Loucy (cell line): ENCODE measurements around the gene MAP7.

Experiments used
- H2AFZ ChIP-seq: fragments of 200-600 bp; sonication (generic); 2 replicates; pipeline ENCODE4 v1.6.0; 2016; ENCODE audit warnings: antibody characterized with exemption, mild to moderate bottlenecking, low read length, moderate library complexity
- H3F3A ChIP-seq: fragments of 200-600 bp; 2 replicates; pipeline ENCODE4 v1.6.0; 2016; ENCODE audit warnings: antibody characterized with exemption, low read depth, mild to moderate bottlenecking
- H3K27me3 ChIP-seq: fragments of 200-600 bp; sonication (generic); 2 replicates; pipeline ENCODE4 v1.6.1; 2014; ENCODE audit warnings: low read length, mild to moderate bottlenecking; ENCODE audit not compliant: insufficient read depth, poor library complexity, severe bottlenecking
- H3K36me3 ChIP-seq: fragments of 200-600 bp; sonication (generic); 2 replicates; pipeline ENCODE4 v1.6.1; 2016; ENCODE audit warnings: low read length; ENCODE audit not compliant: insufficient read depth
- H3K4me1 ChIP-seq: fragments of 200-600 bp; sonication (generic); 2 replicates; pipeline ENCODE4 v1.5.1; 2014; ENCODE audit warnings: low read length, mild to moderate bottlenecking; ENCODE audit not compliant: insufficient read depth, poor library complexity, severe bottlenecking
- H3K4me2 ChIP-seq: fragments of 200-600 bp; sonication (generic); 2 replicates; pipeline ENCODE4 v1.6.0; 2014; ENCODE audit warnings: antibody characterized with exemption, low read length, low read depth, mild to moderate bottlenecking; ENCODE audit not compliant: poor library complexity, severe bottlenecking
- H3K4me3 ChIP-seq: fragments of 200-600 bp; sonication (generic); 2 replicates; pipeline ENCODE4 v1.5.1; 2014; ENCODE audit warnings: low read length, mild to moderate bottlenecking, mixed read lengths; ENCODE audit not compliant: poor library complexity, severe bottlenecking
- H3K79me2 ChIP-seq: fragments of 200-600 bp; sonication (generic); 2 replicates; pipeline ENCODE4 v1.6.1; 2014; ENCODE audit warnings: low read length; ENCODE audit not compliant: insufficient read depth
- H3K9ac ChIP-seq: fragments of 200-600 bp; sonication (generic); 2 replicates; pipeline ENCODE4 v1.6.0; 2014; ENCODE audit warnings: mild to moderate bottlenecking, low read depth, low read length, moderate library complexity; ENCODE audit not compliant: poor library complexity, severe bottlenecking
- H3K9me2 ChIP-seq: fragments of 200-600 bp; sonication (generic); replicated peaks from 2 replicates; pipeline ENCODE4 v1.6.1; 2016; ENCODE audit warnings: low read depth, low read length, mixed read lengths
- H3K9me3 ChIP-seq: fragments of 200-600 bp; sonication (generic); 2 replicates; pipeline ENCODE4 v1.6.1; 2014; ENCODE audit warnings: mild to moderate bottlenecking, antibody characterized with exemption, low read length, low read depth; ENCODE audit not compliant: insufficient read depth
- H4K20me1 ChIP-seq: fragments of 200-600 bp; sonication (generic); 2 replicates; pipeline ENCODE4 v1.6.0; 2014; ENCODE audit warnings: antibody characterized with exemption, low read length, mild to moderate bottlenecking; ENCODE audit not compliant: insufficient read depth, poor library complexity, severe bottlenecking
- EZH2phosphoT487 ChIP-seq: fragments of 200-600 bp; IDR thresholded peaks from 2 replicates; pipeline ENCODE4 v1.6.1; 2018; ENCODE audit warnings: antibody characterized with exemption, mild to moderate bottlenecking, moderate library complexity, borderline replicate concordance
- TF ChIP-seq, protein P1 (sequence below): fragments of 200-600 bp; sonication (generic); conservative IDR thresholded peaks from 2 replicates; pipeline ENCODE4 v1.5.1; 2014; ENCODE audit warnings: mild to moderate bottlenecking, antibody characterized with exemption, low read length

Gene MAP7

DNA sequence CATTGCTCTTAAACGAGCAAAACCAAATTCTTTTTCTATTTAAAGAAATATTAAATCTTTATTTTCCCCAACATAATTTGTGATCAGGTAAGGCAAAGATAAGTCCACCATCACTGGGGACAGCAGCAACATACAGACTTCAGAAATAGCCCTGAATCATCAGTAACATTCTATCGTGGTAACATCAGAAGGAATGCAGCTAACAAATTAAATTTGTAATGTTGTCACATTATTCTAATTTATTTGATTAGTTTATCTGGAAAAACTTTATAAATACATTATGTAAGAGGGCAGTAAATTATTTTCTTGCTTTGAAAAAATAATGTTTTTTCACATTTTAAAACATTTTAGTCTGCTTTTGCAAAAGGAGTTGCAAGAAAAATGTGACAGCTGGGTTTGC, 206.9 kb downstream of the MAP7 start:
- Histone ChIP-seq H3K4me1 (no peaks in the 10 kb centered on the region), H3K36me3 (no peaks in the 10 kb centered on the region), H3K79me2 (no peaks in the 10 kb centered on the region), H2AFZ (no peak overlapping the region), H3F3A (no peaks in the 10 kb centered on the region), H4K20me1 (no peaks in the 10 kb centered on the region), H3K4me2 (no peak overlapping the region), H3K9me2 (no peaks in the 10 kb centered on the region), H3K4me3 (no peak overlapping the region), H3K27me3 (peaks cover 8% of the 10 kb centered on the region), H3K9ac (no peak overlapping the region), H3K9me3 (no peaks in the 10 kb centered on the region)
- TF ChIP-seq EZH2phosphoT487 = no peak
- TF ChIP-seq, protein P1, sequence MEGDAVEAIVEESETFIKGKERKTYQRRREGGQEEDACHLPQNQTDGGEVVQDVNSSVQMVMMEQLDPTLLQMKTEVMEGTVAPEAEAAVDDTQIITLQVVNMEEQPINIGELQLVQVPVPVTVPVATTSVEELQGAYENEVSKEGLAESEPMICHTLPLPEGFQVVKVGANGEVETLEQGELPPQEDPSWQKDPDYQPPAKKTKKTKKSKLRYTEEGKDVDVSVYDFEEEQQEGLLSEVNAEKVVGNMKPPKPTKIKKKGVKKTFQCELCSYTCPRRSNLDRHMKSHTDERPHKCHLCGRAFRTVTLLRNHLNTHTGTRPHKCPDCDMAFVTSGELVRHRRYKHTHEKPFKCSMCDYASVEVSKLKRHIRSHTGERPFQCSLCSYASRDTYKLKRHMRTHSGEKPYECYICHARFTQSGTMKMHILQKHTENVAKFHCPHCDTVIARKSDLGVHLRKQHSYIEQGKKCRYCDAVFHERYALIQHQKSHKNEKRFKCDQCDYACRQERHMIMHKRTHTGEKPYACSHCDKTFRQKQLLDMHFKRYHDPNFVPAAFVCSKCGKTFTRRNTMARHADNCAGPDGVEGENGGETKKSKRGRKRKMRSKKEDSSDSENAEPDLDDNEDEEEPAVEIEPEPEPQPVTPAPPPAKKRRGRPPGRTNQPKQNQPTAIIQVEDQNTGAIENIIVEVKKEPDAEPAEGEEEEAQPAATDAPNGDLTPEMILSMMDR = no peak

DNA sequence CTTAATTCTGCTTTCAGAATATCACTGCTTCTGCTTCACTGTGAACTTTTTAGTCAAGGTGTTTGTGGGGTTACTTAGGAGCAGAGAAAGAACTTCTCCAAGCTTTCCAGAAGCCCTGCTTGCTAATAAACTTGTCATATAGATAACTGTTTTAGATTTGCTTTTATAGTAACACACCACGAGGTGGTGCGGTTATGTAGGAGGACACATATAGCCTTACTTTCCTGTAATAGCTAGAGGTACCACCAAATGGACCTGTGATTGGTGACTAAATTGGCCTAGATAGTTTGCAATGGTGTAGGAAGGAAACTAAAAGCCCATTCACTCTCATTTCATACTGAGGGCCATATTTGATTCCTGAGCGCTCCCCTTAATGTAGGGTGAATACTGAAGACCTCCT, 208.3 kb downstream of the MAP7 start:
- Histone ChIP-seq H2AFZ (no peak overlapping the region), H3K79me2 (no peaks in the 10 kb centered on the region), H3K9me3 (no peaks in the 10 kb centered on the region), H3K4me1 (no peaks in the 10 kb centered on the region), H3K36me3 (no peaks in the 10 kb centered on the region), H3F3A (no peaks in the 10 kb centered on the region), H3K27me3 (peaks cover 8% of the 10 kb centered on the region), H3K9me2 (no peaks in the 10 kb centered on the region), H3K4me3 (no peak overlapping the region), H3K9ac (no peak overlapping the region), H4K20me1 (no peaks in the 10 kb centered on the region), H3K4me2 (no peak overlapping the region)
- TF ChIP-seq EZH2phosphoT487 = no peak
- TF ChIP-seq, protein P1 = no peak

DNA sequence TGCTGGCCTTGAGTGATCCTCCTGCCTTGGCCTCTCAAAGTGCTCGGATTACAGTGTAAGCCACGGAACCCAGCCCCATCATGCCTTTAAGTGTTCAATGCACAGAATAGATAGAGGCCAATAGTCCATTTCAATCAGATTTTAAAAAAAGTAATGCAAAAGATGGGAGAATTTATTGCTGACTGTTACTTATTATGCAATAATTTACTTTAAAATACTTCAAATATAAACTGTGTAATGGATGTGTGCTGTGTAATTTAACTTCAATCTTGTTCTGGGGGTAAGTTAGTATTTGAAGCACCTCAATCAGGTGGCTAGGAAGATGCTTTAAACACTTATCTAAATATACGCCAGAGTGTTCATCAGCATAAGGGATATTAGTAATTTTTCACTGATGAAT, 208.9 kb downstream of the MAP7 start:
- no peaks in the 10 kb centered on the region for H3K9me3 ChIP-seq
- no peak overlapping the region for H3K4me2 ChIP-seq
- peaks cover 8% of the 10 kb centered on the region for H3K27me3 ChIP-seq
- H3K9me2 ChIP-seq = no peaks in the 10 kb centered on the region
- H2AFZ ChIP-seq = no peak overlapping the region
- H3K4me1 ChIP-seq = no peaks in the 10 kb centered on the region
- no peaks in the 10 kb centered on the region for H3F3A ChIP-seq
- H3K36me3 ChIP-seq = no peaks in the 10 kb centered on the region
- no peak overlapping the region for H3K4me3 ChIP-seq
- no peak overlapping the region for H3K9ac ChIP-seq
- H3K79me2 ChIP-seq = no peaks in the 10 kb centered on the region
- H4K20me1 ChIP-seq = no peaks in the 10 kb centered on the region
- TF ChIP-seq, protein P1 = no peak
- TF ChIP-seq EZH2phosphoT487 = no peak
